GM23338 (cell line): Measurements from ENCODE around the gene COPE. TPM values are rescaled to one million over a fixed set of nuclear protein-coding genes. Genes with fewer than 3 reads are reported as not detected.

Experiments used
- ATAC-seq: fragments of 200-7000 bp; cut with Tn5 transposase; 3 replicates; pipeline ENCODE4 v1.9.1; 2020
- DNase-seq: peaks from one replicate; pipeline ENCODE4 v3.0.0-alpha.2; 2015; ENCODE audit warnings: low spot score
- H2AFZ ChIP-seq: fragments of 200-600 bp; sonication (generic); 2 replicates; pipeline ENCODE4 v1.8.0; 2016; ENCODE audit warnings: antibody characterized with exemption, mild to moderate bottlenecking, moderate library complexity
- H3F3A ChIP-seq: fragments of 200-600 bp; sonication (generic); replicated peaks from 2 replicates; pipeline ENCODE4 v1.8.0; 2017; ENCODE audit warnings: antibody characterized with exemption, mixed run types, low read depth
- H3K27ac ChIP-seq: fragments of 200-600 bp; sonication (generic); 2 replicates; pipeline ENCODE4 v1.6.1; 2016; ENCODE audit warnings: low read depth
- H3K27me3 ChIP-seq: fragments of 200-600 bp; sonication (generic); 2 replicates; pipeline ENCODE4 v1.8.0; 2016; ENCODE audit warnings: mild to moderate bottlenecking, mixed run types, moderate library complexity; ENCODE audit not compliant: insufficient read depth
- H3K36me3 ChIP-seq: fragments of 200-600 bp; sonication (generic); 2 replicates; pipeline ENCODE4 v1.8.0; 2016; ENCODE audit warnings: mild to moderate bottlenecking; ENCODE audit not compliant: insufficient read depth
- H3K4me1 ChIP-seq: fragments of 200-600 bp; sonication (generic); 2 replicates; pipeline ENCODE4 v1.8.0; 2016; ENCODE audit warnings: mild to moderate bottlenecking, moderate library complexity; ENCODE audit not compliant: insufficient read depth
- H3K4me2 ChIP-seq: fragments of 200-600 bp; sonication (generic); 2 replicates; pipeline ENCODE4 v1.7.1; 2017; ENCODE audit warnings: mixed run types
- H3K4me3 ChIP-seq: fragments of 200-600 bp; sonication (generic); 2 replicates; pipeline ENCODE4 v1.6.1; 2016; ENCODE audit warnings: mixed run types
- H3K79me2 ChIP-seq: fragments of 200-600 bp; sonication (generic); replicated peaks from 2 replicates; pipeline ENCODE4 v1.8.0; 2017; ENCODE audit warnings: mild to moderate bottlenecking; ENCODE audit not compliant: insufficient read depth
- H3K9me2 ChIP-seq: fragments of 200-600 bp; sonication (generic); 2 replicates; pipeline ENCODE4 v1.8.0; 2017; ENCODE audit not compliant: insufficient read depth
- H4K20me1 ChIP-seq: fragments of 200-600 bp; sonication (generic); replicated peaks from 2 replicates; pipeline ENCODE4 v1.8.0; 2017; ENCODE audit warnings: mild to moderate bottlenecking; ENCODE audit not compliant: insufficient read depth
- H3K27ac Mint-ChIP-seq: 2 replicates; pipeline ENCODE4 v1.8.0; 2020; ENCODE audit warnings: inconsistent platforms, mild to moderate bottlenecking, moderate library complexity, mixed read lengths
- H3K27me3 Mint-ChIP-seq: 3 replicates; pipeline ENCODE4 v1.8.0; 2022; ENCODE audit warnings: low read depth, mild to moderate bottlenecking, moderate library complexity, mixed read lengths, inconsistent platforms; ENCODE audit not compliant: insufficient read depth, poor library complexity
- H3K36me3 Mint-ChIP-seq: 3 replicates; pipeline ENCODE4 v1.8.0; 2021; ENCODE audit warnings: low read depth, mild to moderate bottlenecking, inconsistent platforms, moderate library complexity, mixed read lengths
- H3K4me1 Mint-ChIP-seq: 3 replicates; pipeline ENCODE4 v1.8.0; 2020; ENCODE audit warnings: mild to moderate bottlenecking, inconsistent platforms, mixed read lengths
- H3K4me3 Mint-ChIP-seq: 3 replicates; pipeline ENCODE4 v1.8.0; 2021; ENCODE audit warnings: moderate library complexity, mild to moderate bottlenecking, inconsistent platforms, mixed read lengths
- H3K9me3 Mint-ChIP-seq: 3 replicates; pipeline ENCODE4 v1.8.0; 2020; ENCODE audit warnings: moderate library complexity, mild to moderate bottlenecking, inconsistent platforms, mixed read lengths
- CREB1 ChIP-seq: fragments of 250-450 bp; sonication (Bioruptor Pico); IDR thresholded peaks from 2 replicates; pipeline ENCODE4 v1.5.0; 2020; ENCODE audit warnings: low read depth, mild to moderate bottlenecking, moderate library complexity
- EZH2 ChIP-seq: fragments of 200-600 bp; sonication (generic); IDR thresholded peaks from one replicate; pipeline ENCODE4 v1.8.0; 2017; ENCODE audit warnings: antibody characterized with exemption, mild to moderate bottlenecking, low read depth; ENCODE audit not compliant: unreplicated experiment
- EZH2phosphoT487 ChIP-seq: fragments of 200-600 bp; sonication (generic); IDR thresholded peaks from one replicate; pipeline ENCODE4 v1.8.1; 2018; ENCODE audit warnings: antibody characterized with exemption; ENCODE audit not compliant: unreplicated experiment
- JUNB ChIP-seq: IDR thresholded peaks from one replicate; pipeline ENCODE4 v1.6.1; 2016; ENCODE audit warnings: antibody characterized with exemption; ENCODE audit not compliant: unreplicated experiment
- NANOG ChIP-seq: IDR thresholded peaks from 2 replicates; pipeline ENCODE4 v1.6.1; 2016; ENCODE audit warnings: antibody characterized with exemption, borderline replicate concordance
- POLR2AphosphoS5 ChIP-seq: IDR thresholded peaks from 2 replicates; pipeline ENCODE4 v1.6.1; 2016; ENCODE audit warnings: antibody characterized with exemption, low read depth
- STAT1 ChIP-seq: IDR thresholded peaks from one replicate; pipeline ENCODE4 v1.6.1; 2016; ENCODE audit warnings: antibody characterized with exemption; ENCODE audit not compliant: unreplicated experiment
- ZNF114 ChIP-seq: fragments of 250-450 bp; sonication (Bioruptor Pico); IDR thresholded peaks from 2 replicates; pipeline ENCODE4 v1.5.0; 2020; ENCODE audit warnings: mild to moderate bottlenecking, moderate library complexity
- ZNF331 ChIP-seq: fragments of 250-450 bp; sonication (Bioruptor Pico); IDR thresholded peaks from 2 replicates; pipeline ENCODE4 v1.5.0; 2020; ENCODE audit warnings: low read depth, mild to moderate bottlenecking, moderate library complexity
- polyA plus RNA-seq: library from polyadenylated mRNA; unstranded; fragments of >200 nt; fragmentation: Nextera tagmentation; extraction: Ambion mirVana; gene quantifications from 2 replicates; pipeline ENCODE4 v1.2.1, GENCODE V29; 2016
- total RNA-seq: library from RNA; depleted of rRNA; stranded (reverse); fragments of >200 nt; shearing (Covaris generic); gene quantifications from 2 replicates; pipeline ENCODE4 v1.2.3, GENCODE V29; 2014
- TF ChIP-seq, protein P1 (sequence below): IDR thresholded peaks from 2 replicates; pipeline ENCODE4 v1.6.1; 2016; ENCODE audit warnings: antibody characterized with exemption
- TF ChIP-seq, protein P2 (sequence below): IDR thresholded peaks from one replicate; pipeline ENCODE4 v1.6.1; 2018; ENCODE audit warnings: antibody characterized with exemption; ENCODE audit not compliant: unreplicated experiment
- TF ChIP-seq, protein P3 (sequence below): fragments of 250-450 bp; sonication (Bioruptor Pico); IDR thresholded peaks from 2 replicates; pipeline ENCODE4 v1.5.0; 2020; ENCODE audit warnings: mild to moderate bottlenecking, moderate library complexity
- TF ChIP-seq, protein P4 (sequence below), 2 experiments: fragments of 200-600 bp in 1 of 2; sonication (generic) in 1 of 2; conservative IDR thresholded peaks; 2 replicates each; pipeline versions ENCODE4 v1.5.1 to v1.6.1; 2016 to 2017; ENCODE audit warnings: antibody characterized with exemption in 2 of 2, low read depth in 2 of 2, mild to moderate bottlenecking in 2 of 2, moderate library complexity in 1 of 2

Gene COPE
- total and polyA plus RNA-seq, 2 experiments from 2014 or later = 263 TPM

DNA sequence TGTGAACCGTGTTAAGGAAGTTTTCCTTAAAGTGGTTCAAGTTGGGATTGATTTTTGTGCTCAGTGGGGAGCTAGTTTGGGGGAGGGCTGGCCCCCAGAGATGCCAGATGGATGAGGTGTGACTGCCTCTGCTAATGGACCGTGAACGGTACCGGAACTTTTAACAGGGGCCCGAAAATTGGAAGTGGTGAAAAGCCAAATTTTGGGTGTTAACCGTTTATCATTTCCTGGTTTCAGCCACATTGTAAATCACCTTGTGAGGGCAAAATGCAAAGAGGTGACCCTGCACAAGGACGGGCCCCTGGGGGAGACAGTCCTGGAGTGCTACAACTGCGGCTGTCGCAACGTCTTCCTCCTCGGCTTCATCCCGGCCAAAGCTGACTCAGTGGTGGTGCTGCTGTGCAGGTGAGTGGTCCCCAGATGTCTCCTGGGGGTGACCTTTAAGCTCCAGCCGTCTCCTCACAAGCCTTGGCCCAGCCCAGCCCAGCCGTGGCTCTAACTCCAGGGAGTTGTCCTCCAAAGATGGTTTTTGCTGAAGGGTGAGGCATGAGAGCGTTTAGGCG, 69.3 kb downstream of the COPE start:
- Mint-ChIP-seq H3K4me1 (peaks cover 6% of the 10 kb centered on the region), H3K36me3 (peaks cover 66% of the 10 kb centered on the region), H3K4me3 (no peak overlapping the region), H3K9me3 (no peaks in the 10 kb centered on the region), H3K27ac (peak overlapping the region; percentile 32; the same call in 1 of the 2 replicates), H3K27me3 (peaks cover 3% of the 10 kb centered on the region)
- DNase-seq (no peak), ATAC-seq (no peak)
- no peak overlapping the region for H3K4me3 ChIP-seq
- peaks cover 37% of the 10 kb centered on the region for H3K36me3 ChIP-seq
- H3K4me1 ChIP-seq = no peaks in the 10 kb centered on the region
- H3F3A ChIP-seq = peaks cover 14% of the 10 kb centered on the region
- no peak for TF ChIP-seq EZH2
- no peak for TF ChIP-seq ZNF331
- no peak for TF ChIP-seq POLR2AphosphoS5
- TF ChIP-seq EZH2phosphoT487 = no peak
- TF ChIP-seq ZNF114 (CRISPR knock-in tag) = no peak
- no peak for TF ChIP-seq NANOG
- TF ChIP-seq, protein P1, sequence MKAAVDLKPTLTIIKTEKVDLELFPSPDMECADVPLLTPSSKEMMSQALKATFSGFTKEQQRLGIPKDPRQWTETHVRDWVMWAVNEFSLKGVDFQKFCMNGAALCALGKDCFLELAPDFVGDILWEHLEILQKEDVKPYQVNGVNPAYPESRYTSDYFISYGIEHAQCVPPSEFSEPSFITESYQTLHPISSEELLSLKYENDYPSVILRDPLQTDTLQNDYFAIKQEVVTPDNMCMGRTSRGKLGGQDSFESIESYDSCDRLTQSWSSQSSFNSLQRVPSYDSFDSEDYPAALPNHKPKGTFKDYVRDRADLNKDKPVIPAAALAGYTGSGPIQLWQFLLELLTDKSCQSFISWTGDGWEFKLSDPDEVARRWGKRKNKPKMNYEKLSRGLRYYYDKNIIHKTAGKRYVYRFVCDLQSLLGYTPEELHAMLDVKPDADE = no peak
- TF ChIP-seq, protein P2, sequence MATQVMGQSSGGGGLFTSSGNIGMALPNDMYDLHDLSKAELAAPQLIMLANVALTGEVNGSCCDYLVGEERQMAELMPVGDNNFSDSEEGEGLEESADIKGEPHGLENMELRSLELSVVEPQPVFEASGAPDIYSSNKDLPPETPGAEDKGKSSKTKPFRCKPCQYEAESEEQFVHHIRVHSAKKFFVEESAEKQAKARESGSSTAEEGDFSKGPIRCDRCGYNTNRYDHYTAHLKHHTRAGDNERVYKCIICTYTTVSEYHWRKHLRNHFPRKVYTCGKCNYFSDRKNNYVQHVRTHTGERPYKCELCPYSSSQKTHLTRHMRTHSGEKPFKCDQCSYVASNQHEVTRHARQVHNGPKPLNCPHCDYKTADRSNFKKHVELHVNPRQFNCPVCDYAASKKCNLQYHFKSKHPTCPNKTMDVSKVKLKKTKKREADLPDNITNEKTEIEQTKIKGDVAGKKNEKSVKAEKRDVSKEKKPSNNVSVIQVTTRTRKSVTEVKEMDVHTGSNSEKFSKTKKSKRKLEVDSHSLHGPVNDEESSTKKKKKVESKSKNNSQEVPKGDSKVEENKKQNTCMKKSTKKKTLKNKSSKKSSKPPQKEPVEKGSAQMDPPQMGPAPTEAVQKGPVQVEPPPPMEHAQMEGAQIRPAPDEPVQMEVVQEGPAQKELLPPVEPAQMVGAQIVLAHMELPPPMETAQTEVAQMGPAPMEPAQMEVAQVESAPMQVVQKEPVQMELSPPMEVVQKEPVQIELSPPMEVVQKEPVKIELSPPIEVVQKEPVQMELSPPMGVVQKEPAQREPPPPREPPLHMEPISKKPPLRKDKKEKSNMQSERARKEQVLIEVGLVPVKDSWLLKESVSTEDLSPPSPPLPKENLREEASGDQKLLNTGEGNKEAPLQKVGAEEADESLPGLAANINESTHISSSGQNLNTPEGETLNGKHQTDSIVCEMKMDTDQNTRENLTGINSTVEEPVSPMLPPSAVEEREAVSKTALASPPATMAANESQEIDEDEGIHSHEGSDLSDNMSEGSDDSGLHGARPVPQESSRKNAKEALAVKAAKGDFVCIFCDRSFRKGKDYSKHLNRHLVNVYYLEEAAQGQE = no peak
- TF ChIP-seq CREB1 = no peak
- TF ChIP-seq JUNB = no peak
- TF ChIP-seq, protein P3, sequence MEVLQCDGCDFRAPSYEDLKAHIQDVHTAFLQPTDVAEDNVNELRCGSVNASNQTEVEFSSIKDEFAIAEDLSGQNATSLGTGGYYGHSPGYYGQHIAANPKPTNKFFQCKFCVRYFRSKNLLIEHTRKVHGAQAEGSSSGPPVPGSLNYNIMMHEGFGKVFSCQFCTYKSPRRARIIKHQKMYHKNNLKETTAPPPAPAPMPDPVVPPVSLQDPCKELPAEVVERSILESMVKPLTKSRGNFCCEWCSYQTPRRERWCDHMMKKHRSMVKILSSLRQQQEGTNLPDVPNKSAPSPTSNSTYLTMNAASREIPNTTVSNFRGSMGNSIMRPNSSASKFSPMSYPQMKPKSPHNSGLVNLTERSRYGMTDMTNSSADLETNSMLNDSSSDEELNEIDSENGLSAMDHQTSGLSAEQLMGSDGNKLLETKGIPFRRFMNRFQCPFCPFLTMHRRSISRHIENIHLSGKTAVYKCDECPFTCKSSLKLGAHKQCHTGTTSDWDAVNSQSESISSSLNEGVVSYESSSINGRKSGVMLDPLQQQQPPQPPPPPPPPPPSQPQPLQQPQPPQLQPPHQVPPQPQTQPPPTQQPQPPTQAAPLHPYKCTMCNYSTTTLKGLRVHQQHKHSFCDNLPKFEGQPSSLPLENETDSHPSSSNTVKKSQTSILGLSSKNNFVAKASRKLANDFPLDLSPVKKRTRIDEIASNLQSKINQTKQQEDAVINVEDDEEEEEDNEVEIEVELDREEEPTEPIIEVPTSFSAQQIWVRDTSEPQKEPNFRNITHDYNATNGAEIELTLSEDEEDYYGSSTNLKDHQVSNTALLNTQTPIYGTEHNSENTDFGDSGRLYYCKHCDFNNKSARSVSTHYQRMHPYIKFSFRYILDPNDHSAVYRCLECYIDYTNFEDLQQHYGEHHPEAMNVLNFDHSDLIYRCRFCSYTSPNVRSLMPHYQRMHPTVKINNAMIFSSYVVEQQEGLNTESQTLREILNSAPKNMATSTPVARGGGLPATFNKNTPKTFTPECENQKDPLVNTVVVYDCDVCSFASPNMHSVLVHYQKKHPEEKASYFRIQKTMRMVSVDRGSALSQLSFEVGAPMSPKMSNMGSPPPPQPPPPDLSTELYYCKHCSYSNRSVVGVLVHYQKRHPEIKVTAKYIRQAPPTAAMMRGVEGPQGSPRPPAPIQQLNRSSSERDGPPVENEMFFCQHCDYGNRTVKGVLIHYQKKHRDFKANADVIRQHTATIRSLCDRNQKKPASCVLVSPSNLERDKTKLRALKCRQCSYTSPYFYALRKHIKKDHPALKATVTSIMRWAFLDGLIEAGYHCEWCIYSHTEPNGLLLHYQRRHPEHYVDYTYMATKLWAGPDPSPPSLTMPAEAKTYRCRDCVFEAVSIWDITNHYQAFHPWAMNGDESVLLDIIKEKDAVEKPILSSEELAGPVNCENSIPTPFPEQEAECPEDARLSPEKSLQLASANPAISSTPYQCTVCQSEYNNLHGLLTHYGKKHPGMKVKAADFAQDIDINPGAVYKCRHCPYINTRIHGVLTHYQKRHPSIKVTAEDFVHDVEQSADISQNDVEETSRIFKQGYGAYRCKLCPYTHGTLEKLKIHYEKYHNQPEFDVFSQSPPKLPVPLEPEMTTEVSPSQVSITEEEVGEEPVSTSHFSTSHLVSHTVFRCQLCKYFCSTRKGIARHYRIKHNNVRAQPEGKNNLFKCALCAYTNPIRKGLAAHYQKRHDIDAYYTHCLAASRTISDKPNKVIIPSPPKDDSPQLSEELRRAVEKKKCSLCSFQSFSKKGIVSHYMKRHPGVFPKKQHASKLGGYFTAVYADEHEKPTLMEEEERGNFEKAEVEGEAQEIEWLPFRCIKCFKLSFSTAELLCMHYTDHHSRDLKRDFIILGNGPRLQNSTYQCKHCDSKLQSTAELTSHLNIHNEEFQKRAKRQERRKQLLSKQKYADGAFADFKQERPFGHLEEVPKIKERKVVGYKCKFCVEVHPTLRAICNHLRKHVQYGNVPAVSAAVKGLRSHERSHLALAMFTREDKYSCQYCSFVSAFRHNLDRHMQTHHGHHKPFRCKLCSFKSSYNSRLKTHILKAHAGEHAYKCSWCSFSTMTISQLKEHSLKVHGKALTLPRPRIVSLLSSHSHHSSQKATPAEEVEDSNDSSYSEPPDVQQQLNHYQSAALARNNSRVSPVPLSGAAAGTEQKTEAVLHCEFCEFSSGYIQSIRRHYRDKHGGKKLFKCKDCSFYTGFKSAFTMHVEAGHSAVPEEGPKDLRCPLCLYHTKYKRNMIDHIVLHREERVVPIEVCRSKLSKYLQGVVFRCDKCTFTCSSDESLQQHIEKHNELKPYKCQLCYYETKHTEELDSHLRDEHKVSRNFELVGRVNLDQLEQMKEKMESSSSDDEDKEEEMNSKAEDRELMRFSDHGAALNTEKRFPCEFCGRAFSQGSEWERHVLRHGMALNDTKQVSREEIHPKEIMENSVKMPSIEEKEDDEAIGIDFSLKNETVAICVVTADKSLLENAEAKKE = no peak
- no peak for TF ChIP-seq STAT1
- TF ChIP-seq, protein P4, sequence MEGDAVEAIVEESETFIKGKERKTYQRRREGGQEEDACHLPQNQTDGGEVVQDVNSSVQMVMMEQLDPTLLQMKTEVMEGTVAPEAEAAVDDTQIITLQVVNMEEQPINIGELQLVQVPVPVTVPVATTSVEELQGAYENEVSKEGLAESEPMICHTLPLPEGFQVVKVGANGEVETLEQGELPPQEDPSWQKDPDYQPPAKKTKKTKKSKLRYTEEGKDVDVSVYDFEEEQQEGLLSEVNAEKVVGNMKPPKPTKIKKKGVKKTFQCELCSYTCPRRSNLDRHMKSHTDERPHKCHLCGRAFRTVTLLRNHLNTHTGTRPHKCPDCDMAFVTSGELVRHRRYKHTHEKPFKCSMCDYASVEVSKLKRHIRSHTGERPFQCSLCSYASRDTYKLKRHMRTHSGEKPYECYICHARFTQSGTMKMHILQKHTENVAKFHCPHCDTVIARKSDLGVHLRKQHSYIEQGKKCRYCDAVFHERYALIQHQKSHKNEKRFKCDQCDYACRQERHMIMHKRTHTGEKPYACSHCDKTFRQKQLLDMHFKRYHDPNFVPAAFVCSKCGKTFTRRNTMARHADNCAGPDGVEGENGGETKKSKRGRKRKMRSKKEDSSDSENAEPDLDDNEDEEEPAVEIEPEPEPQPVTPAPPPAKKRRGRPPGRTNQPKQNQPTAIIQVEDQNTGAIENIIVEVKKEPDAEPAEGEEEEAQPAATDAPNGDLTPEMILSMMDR (conservative IDR thresholded peaks at IDR 0.05; ENCODE audit: low read depth in 2 of 2) = no peak
- no peak overlapping the region for H3K27ac ChIP-seq
- no peak overlapping the region for H2AFZ ChIP-seq
- no peaks in the 10 kb centered on the region for H3K9me2 ChIP-seq
- H3K27me3 ChIP-seq = no peaks in the 10 kb centered on the region
- no peak overlapping the region for H3K4me2 ChIP-seq
- H3K79me2 ChIP-seq = peaks cover 40% of the 10 kb centered on the region
- peaks cover 34% of the 10 kb centered on the region for H4K20me1 ChIP-seq
